ENCODE results near the gene BSN.

Gene BSN

GRCh38 chr3:49553692-49554632 is at the start of gene BSN:
Gene BSN, plus strand, starts transcription at chr3:49554477. Its CDS starts 126 bp downstream, at chr3:49554603.
- no peak for TF ChIP-seq CTCF (IDR thresholded peaks at IDR 0.05; ENCODE audit: borderline replicate concordance, insufficient read depth, low read depth, low read length)
- peak within 1 kb of the TSS; percentile 75 for H3K4me3 ChIP-seq (ENCODE audit: low read depth, low read length)

GRCh38 chr3:49506906-49507305 is 47.4 kb upstream of the BSN start:
- H3K4me3 ChIP-seq (ENCODE audit: low read depth, low read length): no peak overlapping the region
- TF ChIP-seq CTCF (IDR thresholded peaks at IDR 0.05; ENCODE audit: borderline replicate concordance, insufficient read depth, low read depth, low read length): no peak

- H3K4me3 ChIP-seq (ENCODE audit: low read depth, low read length): no peak overlapping the region
- TF ChIP-seq CTCF (IDR thresholded peaks at IDR 0.05; ENCODE audit: borderline replicate concordance, insufficient read depth, low read depth, low read length): no peak
These were observed 45.2 kb upstream of the BSN start for GRCh38 chr3:49509028-49509561.

GRCh38 chr3:49511639-49512038 is 42.6 kb upstream of the BSN start:
- no peak for TF ChIP-seq CTCF (IDR thresholded peaks at IDR 0.05; ENCODE audit: borderline replicate concordance, insufficient read depth, low read depth, low read length)
- no peak overlapping the region for H3K4me3 ChIP-seq (ENCODE audit: low read depth, low read length)

- no peak for TF ChIP-seq CTCF (IDR thresholded peaks at IDR 0.05; ENCODE audit: borderline replicate concordance, insufficient read depth, low read depth, low read length)
- H3K4me3 ChIP-seq (ENCODE audit: low read depth, low read length): no peak overlapping the region
These were observed 41.4 kb upstream of the BSN start for GRCh38 chr3:49512781-49513355.

GRCh38 chr3:49513494-49514124 is 40.7 kb upstream of the BSN start:
- TF ChIP-seq CTCF (IDR thresholded peaks at IDR 0.05; ENCODE audit: borderline replicate concordance, insufficient read depth, low read depth, low read length): no peak

More at GRCh38 chr3:49513494-49514124, 40.7 kb upstream of the BSN start:
- no peak overlapping the region for H3K4me3 ChIP-seq (ENCODE audit: low read depth, low read length)
